Inferior parietal cortex (tissue), 1 donor: Measurements from ENCODE around the gene PKP4.

Source experiments
- DNase-seq: peaks from one replicate; pipeline ENCODE4 v3.0.0-alpha.2; 2016; ENCODE audit errors: extremely low spot score

The PKP4 gene

GRCh38 chr2:158539176-158540005, 82.6 kb downstream of the PKP4 start:
- no peak for DNase-seq

GRCh38 chr2:158542577-158542976, 85.8 kb downstream of the PKP4 start:
- no peak for DNase-seq

DNA sequence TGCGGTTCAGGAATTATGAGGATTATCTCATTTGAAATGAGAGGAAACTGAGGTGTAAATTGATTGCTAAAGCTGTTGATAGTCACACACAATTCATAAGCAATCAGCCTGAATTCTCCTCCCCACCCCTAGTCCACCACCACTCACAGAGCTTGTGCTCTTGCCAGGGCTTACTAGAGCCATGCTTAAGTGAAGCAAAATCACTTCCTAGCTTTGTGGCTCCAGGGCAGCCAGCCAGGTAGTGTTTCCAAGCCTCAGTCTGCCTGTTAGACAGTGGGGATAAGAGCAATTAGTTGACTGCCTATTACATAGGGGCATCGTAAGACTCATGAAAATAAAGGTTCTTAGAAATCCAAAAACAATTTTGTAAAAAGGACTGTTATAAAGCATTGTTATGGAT, 87.2 kb downstream of the PKP4 start:
- no peak for DNase-seq

DNA sequence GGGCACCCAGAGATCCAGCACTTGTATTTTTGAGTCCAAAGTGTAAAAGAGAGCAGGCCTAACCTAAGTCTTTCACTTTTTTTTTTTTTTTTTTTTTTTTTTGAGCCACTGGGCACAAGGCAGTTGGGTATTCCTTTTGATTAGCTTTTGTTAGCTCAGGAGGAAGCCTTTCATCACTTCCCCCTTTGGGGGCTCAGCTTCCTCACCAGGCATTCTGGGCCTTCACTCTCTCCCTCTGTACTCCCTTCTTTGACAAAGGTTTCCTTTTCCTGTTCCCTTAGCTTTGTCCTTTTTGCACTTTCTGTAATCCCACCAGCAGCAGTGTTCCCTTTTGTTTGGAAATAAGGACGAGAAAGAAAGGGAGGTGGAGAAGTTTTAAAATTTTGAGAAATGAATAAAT, 88.2 kb downstream of the PKP4 start:
- DNase-seq = no peak

DNA sequence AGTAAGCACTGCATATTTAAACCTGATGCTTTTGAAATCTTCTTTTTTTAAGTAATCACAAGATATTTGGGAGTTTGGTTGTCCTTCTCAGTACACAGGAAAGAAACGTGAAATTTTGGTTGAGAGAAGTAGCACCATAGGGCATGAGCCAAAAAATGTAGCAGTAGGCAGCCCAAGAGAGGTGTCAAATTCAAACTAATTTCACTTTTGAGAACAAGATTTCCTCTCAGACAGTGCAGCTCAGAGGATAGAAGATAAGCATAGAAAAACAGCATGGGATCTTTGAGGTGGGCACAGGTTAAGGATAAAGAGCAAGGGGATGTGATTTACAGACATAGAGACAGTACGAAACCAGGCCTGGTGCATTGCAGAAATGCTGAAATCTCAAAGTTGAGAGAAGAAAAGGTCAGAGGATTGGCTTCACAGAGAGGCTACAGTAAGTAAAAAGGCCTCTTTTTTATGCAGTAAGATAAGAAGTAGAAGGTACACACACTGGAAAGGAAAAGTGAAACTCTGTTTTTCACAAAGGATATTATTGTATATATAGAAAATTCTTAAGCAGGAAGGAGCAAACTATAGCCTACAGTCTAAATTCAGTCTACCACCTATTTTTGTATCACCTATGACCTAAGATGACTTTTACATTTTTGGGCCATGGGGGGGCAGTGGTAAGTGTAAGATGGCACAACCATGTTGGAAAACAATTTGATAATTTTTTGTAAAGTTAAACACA, 89.8 kb downstream of the PKP4 start:
- no peak for DNase-seq

GRCh38 chr2:158553257-158553656, 96.5 kb downstream of the PKP4 start:
- DNase-seq = no peak

DNA sequence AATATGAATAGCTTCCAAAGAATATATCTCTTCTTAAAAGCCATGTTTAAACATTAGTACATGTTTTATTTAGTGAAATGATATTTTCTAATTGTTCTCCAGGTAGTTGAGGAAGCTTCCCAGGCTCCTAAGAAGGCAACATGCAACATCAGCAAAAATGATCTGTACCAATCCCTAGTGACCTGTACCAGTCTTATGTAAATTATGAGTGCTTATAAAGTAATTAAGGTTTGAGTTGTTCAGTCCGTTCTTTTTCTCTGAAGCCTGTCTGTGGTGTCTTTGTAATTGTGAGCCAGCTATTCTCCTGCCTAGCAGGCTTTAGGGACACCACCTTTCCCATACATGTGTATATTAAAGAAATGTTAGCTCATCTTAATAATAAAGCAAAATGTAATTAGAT, 98.2 kb downstream of the PKP4 start:
- no peak for DNase-seq

DNA sequence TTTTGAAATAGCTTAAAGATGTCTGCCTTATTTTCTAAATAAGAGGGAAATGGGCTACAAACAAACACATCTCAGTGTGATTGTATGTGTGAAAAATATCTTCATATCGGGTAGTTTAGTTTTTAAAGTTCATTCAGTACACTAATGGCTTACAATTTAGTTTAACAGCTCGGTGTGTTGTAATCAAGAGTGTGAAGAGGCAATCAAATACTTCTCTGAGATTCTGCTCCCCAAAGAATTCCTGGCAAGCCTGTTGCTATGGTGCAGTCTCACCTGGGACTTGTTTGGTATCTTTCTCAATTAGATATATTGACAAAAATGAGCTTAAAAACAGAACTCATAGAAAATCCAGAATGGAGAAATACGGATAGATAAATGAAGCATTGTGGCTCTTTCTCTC, 99.4 kb downstream of the PKP4 start:
- no peak for DNase-seq

DNA sequence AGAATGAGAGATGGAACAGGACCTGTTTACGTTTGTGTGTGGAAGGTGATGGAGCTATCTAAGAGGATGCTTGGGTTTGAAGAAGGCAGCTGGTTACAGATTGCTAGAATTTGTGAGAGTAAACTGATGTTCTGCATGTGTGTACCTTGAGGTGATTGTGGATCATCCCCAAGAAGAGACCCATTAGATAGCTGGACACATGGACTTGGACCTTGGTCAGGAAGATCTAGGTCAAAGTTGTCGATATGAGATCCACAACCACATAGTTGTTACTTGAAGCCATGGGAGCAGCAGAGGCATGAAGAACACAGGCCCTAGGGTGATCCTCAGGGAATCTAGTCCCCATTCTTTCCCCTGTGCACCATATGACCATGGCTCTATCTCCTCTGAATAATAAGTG, 101.0 kb downstream of the PKP4 start:
- no peak for DNase-seq

- no peak for DNase-seq
Measured at GRCh38 chr2:158559252-158559651, 102.5 kb downstream of the PKP4 start.

DNA sequence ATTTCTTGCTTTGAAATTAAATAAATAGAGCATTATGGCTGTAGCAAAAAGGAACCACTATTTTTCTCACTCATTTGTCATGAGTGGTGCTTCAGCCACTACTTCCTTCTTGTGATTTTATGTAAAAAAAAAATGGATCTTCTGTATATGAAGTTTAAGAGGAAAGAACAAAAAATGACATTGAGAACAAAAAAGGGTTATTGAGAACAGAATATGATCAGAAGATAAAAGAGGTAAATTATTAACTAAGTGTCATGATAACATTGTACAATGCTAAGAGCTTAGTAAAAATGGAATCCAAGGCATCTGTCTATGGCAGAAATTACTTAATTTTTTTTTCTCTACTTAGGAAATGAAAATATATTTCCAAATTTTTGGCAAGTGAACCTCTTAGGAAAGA, 103.5 kb downstream of the PKP4 start:
- no peak for DNase-seq

- DNase-seq = no peak
Measured at GRCh38 chr2:158561054-158561453, 104.3 kb downstream of the PKP4 start.

DNA sequence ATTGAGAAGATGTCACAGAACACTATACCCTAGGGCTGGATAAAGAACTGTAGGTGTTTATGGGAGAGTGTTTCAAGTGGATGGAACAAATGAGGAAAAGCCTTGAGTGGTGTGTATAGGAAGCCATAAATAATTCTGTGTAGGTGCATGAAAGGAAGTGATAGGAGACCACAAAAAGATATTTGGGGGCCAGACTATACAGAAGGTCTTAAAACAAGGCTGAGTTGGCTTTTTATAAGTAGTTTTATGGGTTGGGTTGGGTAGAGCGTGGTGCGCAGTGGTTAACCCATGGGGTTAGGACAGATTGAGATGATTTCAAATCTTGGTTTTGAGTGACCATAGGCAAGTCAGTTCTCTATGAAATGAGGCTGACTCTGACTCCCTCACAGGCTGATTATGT, 110.5 kb downstream of the PKP4 start:
- no peak for DNase-seq

DNA sequence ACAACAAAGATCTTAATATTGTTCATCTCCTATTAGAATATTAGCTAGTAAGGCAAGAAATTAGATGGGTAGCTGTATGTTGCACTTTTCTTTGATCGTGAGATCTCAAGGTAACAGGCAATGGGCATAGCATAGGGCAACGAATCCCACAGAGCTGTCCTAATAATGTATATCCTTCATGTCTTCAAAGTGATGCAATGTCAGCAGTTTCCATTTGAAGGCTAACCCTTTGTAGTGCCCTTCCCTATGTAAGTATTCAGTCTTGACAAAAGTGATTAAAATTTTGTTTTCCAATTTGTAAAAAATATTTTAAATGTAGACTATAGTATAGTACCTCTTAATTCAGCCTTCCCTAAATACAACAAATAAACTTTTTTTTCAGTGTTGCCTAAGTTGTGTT, 112.5 kb downstream of the PKP4 start:
- no peak for DNase-seq

GRCh38 chr2:158570869-158571268, 114.1 kb downstream of the PKP4 start:
- no peak for DNase-seq

DNA sequence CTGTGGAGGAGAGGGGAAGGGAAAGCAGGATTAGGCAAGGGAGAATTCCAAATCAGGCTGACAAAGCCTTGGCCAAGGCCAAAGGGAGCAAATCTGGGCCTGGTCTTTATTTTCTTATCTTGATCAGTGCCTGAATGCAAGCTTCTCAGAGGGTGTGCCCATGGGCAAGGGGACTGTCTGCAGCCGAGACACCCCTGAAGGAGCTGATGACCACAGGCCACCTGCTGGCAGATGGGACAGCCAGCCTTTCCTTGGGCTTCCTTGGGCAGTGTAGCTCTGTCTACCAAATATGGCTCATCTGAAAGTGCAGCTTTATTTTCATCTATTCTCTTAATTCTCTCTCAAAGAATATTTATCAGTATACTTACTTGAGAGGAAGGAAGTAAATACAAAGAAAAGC, 117.0 kb downstream of the PKP4 start:
- no peak for DNase-seq

GRCh38 chr2:158575051-158575635, 118.4 kb downstream of the PKP4 start:
- DNase-seq = no peak

DNA sequence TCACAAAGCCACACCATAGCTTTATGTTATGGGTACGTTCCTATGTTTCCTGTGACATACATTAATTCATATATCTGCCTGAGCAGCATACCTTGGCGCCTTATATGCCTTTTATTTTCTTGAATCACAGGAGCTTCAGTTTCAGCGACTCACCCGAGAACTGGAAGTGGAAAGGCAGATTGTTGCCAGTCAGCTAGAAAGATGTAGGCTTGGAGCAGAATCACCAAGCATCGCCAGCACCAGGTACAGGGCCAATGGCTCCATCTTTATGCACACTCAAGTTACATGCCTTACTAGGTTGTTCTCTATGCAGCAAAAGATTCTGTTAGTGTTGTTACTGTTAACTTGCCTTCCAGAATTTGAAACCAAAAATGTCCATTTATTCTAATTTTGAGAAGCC, 120.4 kb downstream of the PKP4 start:
- DNase-seq = no peak

DNA sequence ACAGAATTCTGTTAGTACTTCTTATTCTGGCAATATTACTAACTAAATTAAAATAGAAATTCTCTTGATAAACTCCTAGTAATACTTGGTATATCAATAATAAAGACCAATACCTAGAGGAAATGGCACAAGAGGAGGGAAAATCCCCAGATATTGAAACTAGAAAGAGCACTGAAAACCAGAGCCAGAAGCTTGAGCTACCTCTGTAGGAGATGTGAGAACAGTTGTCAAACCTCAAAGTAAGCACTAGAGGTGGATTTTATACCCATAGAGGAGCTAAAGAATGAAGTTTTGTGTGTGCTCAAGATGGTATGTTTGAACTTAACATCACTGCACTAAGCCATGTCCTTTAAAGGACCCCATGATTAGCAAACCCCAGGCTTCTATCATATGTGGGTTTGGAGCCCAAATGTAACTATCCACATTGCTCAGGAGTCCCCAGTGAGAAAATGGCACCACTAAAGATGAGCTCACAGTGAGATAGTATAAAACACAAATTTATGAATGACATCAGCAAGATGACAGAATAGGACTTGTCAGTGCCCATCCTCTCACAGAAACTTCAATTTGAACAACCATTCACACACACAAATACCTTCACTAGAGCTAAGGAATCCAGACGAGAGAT, 122.1 kb downstream of the PKP4 start:
- DNase-seq = no peak

GRCh38 chr2:158579928-158580327, 123.2 kb downstream of the PKP4 start:
- DNase-seq = no peak

DNA sequence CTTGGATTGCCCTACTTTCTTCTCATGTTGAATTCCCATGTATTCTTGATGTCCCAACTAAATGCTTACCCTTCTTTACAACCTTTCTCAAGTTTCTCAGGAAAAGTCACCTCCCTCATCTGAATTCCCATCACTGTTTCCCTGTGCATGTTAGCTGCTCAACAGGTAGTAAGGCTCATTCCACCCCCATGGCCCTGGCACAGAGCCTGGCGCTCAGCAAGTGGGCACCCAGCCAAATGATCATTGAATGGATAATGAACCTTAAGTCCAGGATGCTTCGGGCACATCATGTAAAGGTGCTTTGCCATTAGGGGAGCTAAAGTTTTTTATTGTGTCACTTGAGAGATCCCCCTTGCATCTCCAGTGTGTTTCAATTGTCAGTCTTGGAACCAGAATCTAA, 124.0 kb downstream of the PKP4 start:
- DNase-seq = no peak

DNA sequence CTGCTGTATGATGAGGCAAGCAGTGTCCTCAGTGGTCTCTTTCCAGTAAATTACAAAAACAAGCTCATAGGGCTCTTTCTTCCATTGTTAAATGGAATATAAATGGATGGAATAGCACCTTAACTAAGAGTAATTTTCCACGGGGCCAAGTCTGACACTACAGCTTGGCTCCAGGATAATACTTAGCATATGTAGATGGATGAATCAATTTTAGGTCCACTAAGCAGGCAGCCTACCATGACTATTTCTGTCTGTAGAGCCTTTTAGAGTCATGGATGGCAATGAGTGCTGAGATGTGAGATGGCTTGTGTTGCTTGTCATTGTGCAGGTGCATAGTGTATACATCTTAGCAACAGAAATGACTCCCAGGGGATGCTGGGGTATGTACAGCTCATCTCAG, 125.9 kb downstream of the PKP4 start:
- no peak for DNase-seq

DNA sequence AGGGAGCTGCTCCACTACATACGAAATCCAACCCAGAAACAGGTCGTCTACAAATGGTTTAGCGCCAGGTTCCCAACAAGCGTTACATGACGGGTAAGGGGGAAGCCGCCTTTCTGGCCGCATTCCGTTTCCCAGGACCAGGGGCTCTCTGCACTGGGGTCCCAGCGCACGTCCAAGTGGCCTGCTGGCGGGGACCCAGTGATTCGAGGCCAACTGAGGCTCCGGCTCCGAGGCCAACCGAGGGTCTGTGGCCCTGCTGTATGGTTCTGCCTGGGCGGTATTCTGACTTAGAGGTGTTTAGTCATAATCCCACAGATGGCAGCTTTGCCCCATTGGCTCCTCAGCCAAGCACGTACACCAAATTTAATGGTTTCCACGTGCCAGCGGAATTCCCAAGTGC, 127.2 kb downstream of the PKP4 start:
- no peak for DNase-seq
